ENCODE data around the gene SANBR.
"Not testable (repeated sequence)": the region's sequence is repeated elsewhere in the genome, so short reads cannot be mapped to it uniquely, and the experiment has no call there.

The SANBR gene

DNA sequence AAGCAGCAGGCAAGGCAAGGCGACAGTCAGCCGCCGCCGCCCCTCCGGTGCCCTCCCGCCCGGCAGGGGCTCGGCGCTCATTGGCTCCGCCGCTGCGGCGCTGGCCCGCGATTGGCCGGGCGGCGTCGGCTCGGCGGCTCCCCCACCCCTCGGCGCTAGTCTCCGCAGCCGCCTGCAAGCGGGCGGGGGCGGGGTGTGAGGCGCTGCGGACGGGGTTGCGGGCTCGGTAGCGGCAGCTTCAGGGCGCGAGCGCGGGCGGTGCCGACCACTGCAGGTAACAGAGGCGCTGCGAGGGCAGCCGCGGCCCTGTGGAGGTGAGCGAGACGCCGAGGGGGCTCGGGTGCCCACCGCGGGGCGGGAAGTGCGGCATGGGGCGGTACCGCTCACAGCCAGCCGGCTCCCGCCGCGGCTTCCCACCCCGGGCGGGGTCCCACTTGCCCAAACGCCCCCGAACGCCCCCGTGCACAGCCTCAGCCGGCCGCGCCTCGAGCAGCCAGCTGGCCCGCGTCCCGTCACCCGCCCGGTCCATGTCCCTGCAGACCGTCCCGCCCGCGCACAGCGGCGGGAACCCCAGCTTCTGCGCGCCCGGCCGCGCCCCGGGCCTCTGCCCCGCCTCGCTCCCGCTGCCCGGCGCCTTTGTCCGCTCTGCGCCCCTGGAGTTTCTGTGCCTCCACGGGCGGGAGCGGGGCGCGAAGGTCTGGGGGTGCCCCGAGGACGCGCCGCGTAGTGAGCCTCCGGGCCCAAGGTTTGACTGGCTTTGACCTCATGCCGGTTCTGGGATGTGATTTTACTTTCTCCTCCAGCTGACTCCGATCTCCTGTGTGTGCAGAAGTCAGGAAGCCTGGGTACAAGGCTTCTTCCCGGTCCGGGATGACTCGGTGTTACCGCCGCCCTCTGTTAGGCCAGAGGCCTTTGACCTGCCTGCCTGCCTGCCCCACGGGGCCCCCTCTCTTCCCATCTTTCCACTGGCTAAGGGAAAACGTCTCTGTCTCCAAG lies at the start of gene SANBR:
TSS of gene SANBR (plus strand) at position 158 of the 996 bp plus-strand sequence. CDS start 4,480 bp downstream, outside the sequence.
- DNase-seq (ENCODE audit: low read depth in 2 of 3, low spot score in 2 of 3): peak; percentile 57 to 73 (median 60)

DNA sequence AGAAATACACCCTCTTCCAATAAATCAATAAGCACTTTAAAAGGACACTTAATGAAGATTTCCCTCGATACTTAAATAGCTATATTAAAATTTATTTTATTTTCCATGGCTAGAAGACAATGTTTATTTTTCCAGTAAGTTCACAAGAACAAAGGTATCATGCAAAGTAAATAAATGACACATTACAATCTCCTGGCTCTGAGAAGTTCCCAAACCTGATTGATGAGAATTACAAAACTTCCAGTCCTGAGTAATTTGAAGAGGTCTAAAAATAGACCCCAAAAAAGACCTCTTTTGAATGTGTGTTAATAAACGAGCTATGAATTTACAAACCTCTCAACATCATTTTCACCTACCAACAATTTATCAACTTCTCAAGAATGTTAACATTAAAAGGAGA lies 49.7 kb upstream of the SANBR start:
- DNase-seq (ENCODE audit: low read depth in 2 of 3, low spot score in 2 of 3): no peak

DNA sequence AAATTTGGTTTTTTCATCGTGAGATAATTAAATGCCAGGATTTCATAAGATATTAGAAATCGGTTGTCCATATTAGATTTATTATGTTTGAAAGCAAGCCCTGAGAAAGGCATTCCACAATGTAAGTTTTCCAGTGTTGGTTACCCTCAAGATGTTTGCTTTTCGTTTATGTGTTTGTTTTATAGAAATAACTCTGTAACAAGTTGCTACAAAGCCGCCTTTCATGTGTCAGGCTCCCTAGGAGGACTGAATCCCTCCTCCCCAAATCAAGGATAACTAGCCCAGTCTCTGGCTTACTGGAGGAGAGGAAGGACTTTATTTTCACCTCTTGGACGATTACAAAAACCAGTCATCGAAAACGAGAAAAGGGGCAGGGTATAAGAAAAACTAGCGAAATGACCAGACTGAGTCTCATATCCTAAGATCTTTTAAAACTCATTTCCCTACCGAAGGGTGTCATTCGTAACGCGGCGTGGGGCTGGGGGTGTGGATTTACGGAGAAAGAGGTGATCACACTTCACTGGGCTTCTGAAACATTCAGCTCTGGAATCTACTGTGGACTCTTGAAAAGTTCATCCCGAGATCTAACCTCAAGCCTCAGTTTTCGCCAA lies 49.2 kb upstream of the SANBR start:
- DNase-seq (ENCODE audit: low read depth in 2 of 3, low spot score in 2 of 3): peak in 2 of 3 experiments; percentile 3 to 24

DNA sequence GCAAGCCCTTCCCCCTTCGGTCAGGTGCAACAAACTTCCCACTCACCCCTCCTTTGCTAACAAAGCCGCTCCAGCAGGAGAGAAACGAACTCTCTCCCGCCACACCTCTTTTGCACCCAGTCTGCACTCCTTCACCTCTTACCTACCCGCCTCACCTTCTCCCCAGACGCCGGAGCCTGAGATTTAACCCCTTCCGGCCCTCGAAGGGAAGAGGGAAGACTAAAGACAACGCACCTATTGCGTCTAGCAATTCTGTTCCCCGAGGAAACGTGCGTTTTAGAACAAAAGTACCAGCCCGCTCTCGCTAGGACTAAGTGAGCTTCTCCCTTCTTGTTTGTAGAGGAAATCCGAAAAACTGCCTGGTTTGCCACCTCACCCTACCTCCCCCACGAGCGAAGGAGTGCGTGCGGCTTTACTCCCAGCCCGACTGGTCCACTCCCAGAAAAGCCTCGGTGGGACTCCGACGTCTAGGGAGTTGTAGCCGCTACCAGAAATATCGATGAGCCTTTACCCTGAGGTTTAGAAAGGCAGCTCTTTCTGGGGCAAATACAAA lies 48.6 kb upstream of the SANBR start:
- DNase-seq (ENCODE audit: low read depth in 2 of 3, low spot score in 2 of 3): peak; percentile 38 to 71 (median 55)

DNA sequence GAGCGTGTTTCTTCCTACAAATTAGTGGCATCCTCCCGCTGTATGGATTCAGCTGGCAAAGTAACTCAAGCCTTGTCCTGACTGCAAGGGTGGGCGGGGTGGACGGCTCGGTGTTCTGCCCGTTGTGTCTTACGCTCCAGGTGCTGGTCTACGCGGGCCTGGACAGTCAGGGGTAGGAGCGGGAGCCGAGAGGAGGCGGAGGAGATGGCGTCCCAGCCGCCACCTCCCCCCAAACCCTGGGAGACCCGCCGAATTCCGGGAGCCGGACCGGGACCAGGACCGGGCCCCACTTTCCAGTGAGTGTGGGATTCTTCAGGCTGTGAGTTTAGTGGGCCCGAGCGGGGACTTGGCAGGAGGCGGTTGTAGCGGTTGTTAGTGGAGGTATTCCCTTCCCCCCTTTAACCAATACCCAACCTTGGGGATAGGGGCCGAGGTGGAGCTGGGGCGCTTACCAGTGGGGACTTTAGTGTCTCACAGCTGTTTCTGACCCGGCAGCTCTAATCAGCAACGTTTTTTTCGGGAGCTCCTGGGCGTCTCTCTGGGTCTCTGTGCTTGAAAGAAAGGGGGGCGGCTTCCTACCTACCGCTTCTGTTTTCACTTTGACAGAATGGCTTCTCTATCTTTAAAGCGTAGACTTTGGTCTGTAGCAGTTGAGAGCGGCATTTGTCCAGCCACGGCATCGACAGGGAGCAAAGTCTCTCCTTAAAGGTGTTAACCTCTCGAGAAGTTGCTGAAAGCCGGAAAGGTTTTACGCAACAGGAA lies 47.9 kb upstream of the SANBR start, which contains the start of the genes PEX13 and PUS10:
TSS of gene PEX13 (plus strand) at position 165 of the 762 bp plus-strand sequence. CDS start at position 205, 40 bp downstream.
TSS of gene PUS10 (minus strand) at position 700 of the 762 bp plus-strand sequence. CDS start 6,365 bp downstream, outside the sequence.
- DNase-seq (ENCODE audit: low read depth in 2 of 3, low spot score in 2 of 3): peak in 2 of 3 experiments; percentile 52 to 65

DNA sequence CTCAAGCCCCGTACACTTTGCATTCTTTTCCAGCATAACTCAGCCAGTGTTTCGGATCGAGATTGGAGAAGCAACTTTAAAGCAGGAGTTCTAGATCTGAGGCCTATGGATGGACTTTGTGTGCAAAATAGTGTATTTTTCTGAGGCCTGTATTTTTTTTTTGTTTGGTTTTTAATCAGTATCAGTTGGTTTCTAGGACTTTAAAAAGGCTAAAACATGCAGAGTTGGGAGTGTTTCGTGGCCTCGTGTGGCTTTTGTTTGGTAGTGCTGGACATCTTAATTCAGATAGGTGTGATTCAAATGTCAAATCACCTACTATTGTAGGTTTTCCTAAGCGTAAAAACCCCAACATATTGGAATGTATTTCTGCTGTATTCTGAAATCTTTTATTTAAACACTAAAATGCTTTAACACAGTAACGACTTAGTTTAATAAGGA lies 47.3 kb upstream of the SANBR start:
- no peak for DNase-seq (ENCODE audit: low read depth in 2 of 3, low spot score in 2 of 3)

DNA sequence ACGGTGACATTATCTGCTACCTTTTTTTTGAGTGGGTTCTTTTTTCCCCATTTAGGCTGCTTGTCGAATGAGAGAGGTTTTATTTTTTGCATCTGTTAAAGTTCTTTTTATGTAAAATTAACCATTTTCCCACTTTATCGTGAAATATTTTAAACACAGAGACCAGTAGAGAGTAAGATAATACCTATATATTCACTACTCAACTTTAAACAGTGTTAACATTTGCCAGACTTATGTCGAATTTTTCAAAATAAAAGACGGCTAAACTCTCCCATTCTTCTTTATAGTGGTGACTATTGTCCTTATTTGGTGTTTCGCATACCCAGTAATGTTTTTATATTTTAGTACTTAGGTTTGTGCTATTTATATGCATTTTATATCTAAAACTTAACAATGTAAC lies 46.9 kb upstream of the SANBR start:
- DNase-seq (ENCODE audit: low read depth in 2 of 3, low spot score in 2 of 3): no peak

DNA sequence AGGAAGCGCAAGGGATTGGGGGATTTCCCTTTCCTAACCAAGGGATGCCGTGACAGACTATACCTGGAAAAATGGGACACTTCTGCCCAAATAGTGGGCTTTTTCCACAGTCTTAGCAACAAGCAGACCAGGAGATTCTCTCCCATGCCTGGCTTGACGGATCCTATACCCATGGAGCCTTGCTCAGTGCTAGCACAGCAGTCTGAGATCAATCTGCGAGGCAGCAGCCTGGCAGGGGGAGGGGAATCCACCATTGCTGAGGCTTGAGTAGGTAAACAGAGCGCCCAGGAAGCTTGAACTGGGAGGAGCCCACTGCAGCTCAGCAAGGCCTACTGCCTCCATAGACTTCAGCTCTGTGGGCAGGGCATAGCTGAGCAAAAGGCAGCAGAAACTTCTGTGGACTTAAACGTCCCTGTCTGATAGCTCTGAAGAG lies 44.4 kb upstream of the SANBR start:
- DNase-seq (ENCODE audit: low read depth in 2 of 3, low spot score in 2 of 3): no peak

DNA sequence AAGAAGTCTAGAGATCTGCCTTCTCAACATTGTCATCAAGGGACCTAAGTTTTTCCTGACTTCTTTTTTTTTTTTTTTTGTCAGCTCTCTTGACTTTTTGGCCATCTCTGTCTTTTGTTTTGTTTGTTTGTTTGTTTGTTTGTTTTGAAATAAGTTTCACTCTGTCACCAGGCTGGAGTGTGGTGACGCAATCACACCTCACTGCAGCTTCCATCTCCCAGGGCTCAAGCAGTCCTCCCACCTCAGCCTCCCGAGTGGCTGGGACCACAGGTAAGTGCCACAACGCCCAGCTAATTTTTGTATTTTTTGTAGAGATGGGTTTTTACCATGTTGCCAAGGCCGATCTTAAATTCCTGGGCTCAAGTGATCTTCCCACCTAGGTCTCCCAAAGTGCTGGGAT lies 42.0 kb upstream of the SANBR start:
- no peak for DNase-seq (ENCODE audit: low read depth in 2 of 3, low spot score in 2 of 3)

DNA sequence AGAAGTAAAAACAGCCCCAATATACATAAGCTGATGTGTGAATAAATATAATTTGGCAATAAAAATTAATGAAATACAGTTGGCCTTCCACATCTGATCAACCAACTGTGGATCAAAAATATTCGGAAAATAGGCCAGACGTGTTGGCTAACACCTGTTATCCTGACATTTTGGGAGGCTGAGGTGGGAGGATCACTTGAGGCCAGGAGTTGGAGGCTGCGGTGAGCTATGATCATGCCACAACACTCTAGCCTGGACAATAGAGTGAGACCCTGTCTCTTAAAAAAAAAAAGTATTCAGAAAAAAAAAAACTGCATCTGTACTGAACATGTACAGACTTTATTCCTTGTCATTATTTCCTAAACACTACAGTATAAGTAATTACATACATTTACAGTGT lies 36.1 kb upstream of the SANBR start:
- DNase-seq (ENCODE audit: low read depth in 2 of 3, low spot score in 2 of 3): no peak

DNA sequence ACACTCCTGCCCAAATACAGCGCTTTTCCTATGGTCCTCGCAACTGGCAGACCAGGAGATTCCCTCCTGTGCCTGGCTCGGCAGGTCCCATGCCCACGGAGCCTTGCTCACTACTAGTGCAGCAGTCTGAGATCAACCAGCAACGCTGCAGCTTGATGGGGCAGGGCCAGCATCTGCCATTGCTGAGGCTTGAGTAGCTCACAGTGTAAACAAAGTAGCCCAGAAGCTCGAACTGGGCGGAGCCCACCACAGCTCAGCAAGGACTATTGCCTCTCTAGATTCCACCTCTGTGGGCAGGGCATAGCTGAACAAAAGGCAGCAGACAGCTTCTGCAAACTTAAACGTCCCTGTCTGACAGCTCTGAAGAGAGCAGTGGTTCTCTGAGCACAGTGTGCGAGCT lies 31.1 kb upstream of the SANBR start:
- DNase-seq (ENCODE audit: low read depth in 2 of 3, low spot score in 2 of 3): not testable (repeated sequence)

DNA sequence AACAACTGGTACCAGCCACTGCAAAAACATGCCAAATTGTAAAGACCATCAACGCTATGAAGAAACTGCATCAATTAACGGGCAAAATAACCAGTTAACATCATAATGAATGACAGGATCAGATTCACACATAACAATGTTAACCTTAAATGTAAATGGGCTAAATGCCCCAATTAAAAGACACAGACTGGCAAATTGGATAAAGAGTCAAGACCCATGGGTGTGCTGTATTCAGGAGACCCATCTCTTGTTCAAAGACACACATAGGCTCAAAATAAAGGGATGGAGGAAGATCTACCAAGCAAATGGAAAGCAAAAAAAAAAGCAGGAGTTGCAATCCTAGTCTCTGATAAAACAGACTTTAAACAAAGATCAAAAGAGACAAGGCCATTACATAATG lies 29.0 kb upstream of the SANBR start:
- DNase-seq (ENCODE audit: low read depth in 2 of 3, low spot score in 2 of 3): not testable (repeated sequence)

DNA sequence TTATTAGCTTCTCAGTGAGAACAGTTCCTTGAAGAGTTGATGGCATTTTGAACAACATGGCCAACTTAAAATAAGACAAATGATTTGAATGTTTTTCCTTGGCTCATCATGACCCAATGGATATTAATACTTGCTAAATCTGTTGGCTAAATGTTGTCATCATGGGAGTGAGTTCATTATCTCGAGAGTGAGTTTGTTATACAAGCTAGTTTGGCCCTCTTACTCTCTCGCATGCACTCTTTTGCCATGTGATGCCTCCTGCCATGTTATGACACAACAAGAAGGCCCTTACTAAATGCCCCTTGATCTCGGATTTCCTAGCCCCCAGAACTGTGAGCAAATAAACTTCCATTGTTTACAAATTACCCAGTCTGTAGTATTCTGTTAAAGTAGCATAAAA lies 22.9 kb upstream of the SANBR start:
- no peak for DNase-seq (ENCODE audit: low read depth in 2 of 3, low spot score in 2 of 3)

DNA sequence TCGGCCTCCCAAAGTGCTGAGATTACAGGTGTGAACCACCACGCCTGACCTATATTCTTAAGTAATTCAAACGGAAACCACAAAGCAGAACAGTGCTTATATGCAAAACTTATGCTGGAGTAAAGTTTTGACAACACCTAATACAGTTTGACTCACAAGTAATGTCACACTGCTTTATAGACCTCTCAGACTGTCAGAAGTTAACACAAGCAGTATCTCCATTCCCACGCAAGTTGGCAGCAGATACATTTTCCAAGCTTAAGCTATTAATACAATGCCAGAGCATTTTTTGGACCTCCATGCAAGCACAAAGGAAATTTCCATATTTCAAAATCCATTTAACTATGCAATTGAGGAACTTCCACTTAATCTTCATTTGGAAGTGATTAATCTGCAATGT lies 21.0 kb upstream of the SANBR start:
- no peak for DNase-seq (ENCODE audit: low read depth in 2 of 3, low spot score in 2 of 3)

DNA sequence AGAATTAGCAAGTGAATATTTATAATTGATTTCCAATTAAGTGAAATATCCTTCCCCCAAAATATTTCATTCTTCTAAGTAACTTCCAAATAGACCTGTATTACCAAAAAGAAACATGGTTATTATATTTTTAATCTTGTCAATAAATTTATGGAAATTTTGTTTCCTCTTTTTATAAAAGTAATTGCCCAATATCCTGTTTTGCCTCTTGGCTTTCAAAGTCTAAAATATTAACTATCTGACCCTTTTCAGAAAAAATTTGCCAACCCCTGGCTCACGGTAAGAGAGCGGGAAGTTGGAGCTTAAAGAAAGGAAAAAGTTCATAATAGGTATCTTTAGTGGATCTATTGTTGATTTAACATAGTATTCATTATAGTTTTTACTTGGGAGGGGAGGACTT lies 20.4 kb upstream of the SANBR start:
- DNase-seq (ENCODE audit: low read depth in 2 of 3, low spot score in 2 of 3): no peak

DNA sequence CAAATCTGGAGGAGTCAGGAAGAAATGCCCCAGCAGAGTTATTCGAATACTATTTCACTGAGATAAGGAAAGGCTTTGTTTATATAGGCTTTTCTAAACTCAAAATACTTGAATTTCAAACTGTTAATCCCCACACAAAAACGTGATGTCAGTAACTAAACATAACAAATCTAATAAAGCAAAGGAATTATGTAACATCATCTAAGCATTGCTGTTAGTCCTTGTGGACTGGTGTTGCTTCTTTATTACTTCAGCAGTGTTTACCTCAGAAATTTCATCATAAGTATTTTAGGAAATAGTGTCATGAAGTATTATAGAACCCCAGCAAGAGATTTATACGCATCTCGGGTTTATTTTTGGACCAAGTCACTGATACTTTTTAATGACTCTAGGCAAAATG lies 19.7 kb upstream of the SANBR start:
- DNase-seq (ENCODE audit: low read depth in 2 of 3, low spot score in 2 of 3): no peak

DNA sequence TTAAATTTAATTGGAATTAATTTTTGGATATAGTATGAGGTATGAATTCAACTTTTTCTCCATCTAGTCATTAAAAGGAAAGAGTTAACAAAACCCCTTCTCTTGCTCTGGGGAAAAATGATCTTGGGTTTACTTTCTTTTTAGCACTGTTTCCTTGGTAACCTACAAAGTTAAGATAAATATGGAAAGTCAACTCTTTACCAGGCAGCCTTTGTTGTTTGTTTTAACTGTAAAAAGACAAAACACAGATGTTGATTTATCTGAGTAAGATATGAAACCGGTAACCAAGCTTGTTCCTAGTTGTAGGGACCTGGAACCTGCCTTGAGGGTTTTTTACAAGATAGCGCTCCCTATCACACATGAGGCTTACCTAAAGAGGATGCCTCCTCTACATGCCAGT lies 10.1 kb upstream of the SANBR start:
- DNase-seq (ENCODE audit: low read depth in 2 of 3, low spot score in 2 of 3): no peak

DNA sequence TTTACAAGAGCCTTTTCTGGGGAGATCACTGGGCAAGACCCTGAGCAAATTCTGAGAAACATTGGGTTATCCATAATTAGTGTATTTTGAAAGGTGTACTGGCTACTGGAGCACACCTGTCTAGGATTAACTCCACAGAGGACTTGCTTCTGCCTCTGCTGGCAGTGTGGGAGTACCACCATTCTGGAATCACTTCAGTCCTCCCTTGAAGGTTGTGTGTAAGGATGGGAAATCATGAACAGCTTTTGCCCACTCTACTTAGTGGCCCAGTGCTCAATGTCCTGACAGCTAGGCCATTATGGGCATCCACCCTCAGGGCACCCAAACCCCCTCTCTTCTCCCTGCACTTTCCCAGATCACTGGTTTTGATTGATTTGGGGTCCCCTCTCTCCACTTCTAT lies 8.1 kb upstream of the SANBR start:
- DNase-seq (ENCODE audit: low read depth in 2 of 3, low spot score in 2 of 3): no peak

DNA sequence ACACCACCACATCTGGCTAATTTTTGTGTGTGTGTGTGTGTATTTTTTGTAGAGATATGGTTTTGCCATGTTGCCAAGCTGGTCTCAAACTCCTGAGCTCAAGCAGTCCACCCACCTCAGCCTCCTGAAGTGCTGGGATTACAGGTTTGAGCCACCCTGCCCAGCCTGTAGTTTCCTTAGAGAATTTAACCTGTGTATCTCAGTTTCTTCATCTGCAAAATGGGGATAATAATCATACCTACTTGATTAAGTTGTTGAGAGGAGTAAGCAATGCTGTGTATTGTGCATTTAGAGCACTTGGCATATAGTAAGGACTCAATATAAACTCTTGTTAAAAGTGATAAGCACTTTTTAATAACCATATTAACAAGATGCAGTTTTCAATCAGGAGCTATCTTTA lies 6.3 kb upstream of the SANBR start:
- DNase-seq (ENCODE audit: low read depth in 2 of 3, low spot score in 2 of 3): no peak

DNA sequence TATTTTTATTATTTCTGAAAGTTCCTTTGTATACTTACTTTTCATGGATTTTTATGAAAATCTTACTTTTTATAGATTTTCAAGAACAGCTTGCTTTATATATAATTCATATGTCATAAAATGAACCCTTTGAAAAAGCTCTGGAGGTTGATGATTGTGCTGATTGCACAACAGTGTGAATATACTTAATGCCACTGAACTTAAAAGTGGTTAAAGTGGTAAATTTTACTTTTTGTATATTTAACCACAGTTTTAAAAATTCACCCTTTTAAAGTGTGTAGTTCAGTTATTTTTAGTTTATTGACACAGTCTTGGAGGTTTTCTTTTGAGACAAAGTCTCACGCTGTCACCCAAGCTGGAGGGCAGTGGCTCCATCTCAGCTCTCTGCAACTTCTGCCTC lies 8.4 kb downstream of the SANBR start:
- no peak for DNase-seq (ENCODE audit: low read depth in 2 of 3, low spot score in 2 of 3)

DNA sequence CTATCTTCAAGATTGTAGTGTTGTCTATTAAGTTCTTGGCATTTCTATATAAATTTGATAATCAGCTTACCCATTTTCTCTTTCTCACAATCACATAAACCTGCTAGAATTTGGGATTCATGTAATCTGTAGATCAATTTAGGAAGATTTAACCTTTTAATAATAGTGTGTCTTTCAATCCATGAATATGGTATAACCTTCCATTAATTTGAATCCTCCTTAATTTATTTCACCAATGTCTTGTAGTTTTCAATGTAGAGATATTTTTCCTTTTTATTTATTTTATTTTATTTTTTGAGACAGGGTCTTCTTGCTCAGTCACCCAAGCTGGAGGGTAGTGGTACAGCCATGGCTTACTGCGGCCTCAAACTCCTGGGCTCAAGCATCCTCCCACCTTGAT lies 20.2 kb downstream of the SANBR start:
- no peak for DNase-seq (ENCODE audit: low read depth in 2 of 3, low spot score in 2 of 3)
